ENCODE results near the gene DFFA.

The DFFA gene

DNA sequence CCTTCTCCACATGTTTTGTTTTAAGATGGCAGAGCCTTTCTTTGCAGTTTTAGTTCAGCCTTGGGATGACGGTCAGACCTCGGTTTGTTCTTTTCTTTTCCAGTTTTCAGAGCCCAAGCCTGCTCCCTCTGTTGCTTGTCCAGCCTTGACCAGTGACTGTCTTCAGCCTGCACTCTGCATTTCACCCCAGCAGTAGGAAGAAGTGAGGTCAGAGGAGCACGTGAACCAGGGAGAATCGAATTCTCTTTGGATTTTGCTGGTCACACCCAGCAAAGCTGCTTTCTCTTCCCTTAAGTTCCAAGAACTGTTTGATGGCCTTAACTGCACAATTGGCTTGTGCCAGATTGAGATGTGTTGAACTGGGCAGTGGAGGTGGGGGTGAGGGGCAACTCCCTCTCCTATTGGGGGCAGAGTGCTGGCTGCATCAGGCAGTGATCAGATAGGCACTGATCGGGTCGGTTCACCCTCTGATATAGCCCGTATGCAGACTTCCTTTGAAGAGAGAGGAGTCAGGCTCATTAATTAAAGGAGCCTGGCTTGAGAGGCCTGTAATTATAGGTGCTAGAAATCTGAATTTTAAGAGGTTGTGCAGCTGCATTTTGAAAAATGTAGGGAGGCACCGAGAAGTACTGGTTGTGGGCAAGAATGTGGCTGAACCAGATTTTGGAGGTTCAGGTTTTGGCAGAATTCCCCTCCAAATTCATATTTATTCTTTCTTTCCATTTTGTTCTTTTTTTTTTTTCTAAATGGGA, 44.8 kb upstream of the DFFA start:
- DNase-seq (ENCODE audit: insufficient read length, low spot score) = no peak
- TF ChIP-seq, protein P1, sequence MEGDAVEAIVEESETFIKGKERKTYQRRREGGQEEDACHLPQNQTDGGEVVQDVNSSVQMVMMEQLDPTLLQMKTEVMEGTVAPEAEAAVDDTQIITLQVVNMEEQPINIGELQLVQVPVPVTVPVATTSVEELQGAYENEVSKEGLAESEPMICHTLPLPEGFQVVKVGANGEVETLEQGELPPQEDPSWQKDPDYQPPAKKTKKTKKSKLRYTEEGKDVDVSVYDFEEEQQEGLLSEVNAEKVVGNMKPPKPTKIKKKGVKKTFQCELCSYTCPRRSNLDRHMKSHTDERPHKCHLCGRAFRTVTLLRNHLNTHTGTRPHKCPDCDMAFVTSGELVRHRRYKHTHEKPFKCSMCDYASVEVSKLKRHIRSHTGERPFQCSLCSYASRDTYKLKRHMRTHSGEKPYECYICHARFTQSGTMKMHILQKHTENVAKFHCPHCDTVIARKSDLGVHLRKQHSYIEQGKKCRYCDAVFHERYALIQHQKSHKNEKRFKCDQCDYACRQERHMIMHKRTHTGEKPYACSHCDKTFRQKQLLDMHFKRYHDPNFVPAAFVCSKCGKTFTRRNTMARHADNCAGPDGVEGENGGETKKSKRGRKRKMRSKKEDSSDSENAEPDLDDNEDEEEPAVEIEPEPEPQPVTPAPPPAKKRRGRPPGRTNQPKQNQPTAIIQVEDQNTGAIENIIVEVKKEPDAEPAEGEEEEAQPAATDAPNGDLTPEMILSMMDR (IDR thresholded peaks at IDR 0.05; ENCODE audit: insufficient read depth, missing control alignments) = no peak
- no peak for FAIRE-seq

DNA sequence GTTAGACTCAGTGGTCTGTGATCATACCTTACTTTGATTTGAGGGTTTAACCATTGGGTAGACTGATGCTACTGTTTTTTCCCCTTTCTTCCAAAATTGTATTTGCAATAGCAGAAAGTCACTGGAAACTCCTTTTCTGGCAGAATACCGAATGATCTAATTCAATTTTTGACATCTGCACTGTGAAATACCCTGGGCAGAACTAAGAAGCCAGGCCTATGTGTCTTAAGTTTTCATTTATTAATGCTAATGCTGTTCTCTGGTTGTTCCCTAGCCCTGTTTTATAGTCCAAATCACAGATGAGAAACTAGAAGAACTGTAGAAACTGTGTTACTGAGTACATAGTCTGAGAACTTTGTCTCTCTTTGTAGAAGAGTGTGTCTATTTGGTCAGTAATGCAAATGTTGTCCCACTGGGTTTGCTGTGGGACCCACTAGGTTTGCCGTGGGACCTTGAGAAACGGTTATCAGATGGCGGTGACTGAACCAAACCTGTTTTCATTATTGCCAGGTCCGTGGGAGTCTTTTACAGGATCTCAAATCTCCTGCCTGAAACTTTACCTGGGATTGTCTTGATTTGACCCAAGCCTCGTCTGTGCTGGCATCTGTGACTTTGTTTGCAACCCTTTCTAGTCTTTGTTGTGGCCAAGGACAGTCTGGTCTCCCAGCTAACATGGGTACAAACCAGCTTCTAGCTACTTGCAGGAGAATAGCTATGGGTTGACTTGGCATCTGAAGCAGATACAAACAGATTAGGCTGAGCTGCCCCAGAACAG, 43.8 kb upstream of the DFFA start:
- no peak for FAIRE-seq
- no peak for DNase-seq (ENCODE audit: insufficient read length, low spot score)
- TF ChIP-seq, protein P1 (IDR thresholded peaks at IDR 0.05; ENCODE audit: insufficient read depth, missing control alignments) = no peak

DNA sequence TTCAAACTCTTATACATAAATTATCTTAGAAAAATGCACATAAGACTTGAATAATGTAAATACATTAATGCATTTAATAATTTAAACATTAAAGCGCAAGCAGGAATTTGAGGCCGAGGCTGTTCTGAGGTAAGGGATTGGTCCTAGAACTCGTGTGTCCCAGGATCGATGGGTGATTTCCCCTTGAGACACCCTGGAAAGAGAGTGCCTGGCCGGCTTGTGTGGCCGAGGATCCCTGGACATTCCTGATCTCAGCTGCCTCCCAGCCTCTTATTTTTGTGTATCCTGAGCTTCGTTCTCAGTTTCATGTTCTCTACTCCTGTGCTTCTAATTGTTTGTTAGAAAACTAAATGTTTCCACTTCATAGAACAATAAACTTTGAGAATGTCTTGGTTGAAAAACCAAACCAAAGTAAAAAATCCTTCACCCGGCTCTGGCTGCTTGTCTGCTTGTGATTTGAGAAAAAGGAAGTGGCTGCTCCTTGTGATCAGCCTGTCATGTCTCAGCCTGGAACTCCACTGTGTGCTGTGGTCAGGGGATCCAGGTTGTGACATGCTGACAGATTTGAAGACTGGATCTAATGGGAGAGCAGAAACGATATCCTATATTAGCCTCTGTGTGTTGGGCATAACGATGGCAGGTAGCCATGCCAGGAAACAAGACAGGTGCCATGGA, 43.1 kb upstream of the DFFA start:
- TF ChIP-seq, protein P1 (IDR thresholded peaks at IDR 0.05; ENCODE audit: insufficient read depth, missing control alignments) = no peak
- DNase-seq (ENCODE audit: insufficient read length, low spot score) (no peak), FAIRE-seq (no peak)

DNA sequence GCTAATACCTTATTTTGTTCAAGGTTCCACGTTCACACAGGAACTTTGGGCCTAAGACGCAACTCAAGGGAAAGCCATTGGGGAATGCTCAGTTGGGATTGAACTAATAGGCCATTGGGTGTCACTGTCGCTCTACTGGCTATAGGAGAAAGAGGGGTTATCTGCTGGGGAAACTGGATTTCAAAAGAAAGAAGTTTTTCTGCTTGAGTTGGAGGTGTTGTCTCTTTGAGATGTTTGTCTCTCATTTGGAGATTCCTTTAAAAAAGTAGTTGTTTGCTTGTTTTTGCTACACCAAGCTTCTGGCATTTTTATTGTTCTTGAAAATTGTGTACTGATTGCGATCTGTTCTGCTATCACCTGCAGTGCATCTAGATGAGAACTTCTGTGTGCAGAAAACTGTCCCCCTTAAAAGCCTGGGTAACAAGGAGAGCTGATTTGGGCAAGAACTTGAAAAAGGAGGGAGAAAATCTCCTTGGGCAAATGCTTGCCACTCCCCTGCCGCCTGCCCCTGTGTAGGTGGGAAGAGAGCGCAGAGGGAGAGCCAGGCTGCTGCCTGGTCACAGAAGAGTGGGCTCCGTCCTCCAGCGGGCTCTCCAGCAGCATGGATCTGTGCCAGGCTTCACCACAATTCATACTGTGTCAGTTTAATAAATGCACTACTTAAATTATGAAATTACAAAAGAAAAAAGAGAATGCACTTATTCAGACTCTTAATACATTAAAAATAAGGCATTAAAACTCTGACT, 42.3 kb upstream of the DFFA start:
- DNase-seq (ENCODE audit: insufficient read length, low spot score) (no peak), FAIRE-seq (no peak)
- TF ChIP-seq, protein P1 (IDR thresholded peaks at IDR 0.05; ENCODE audit: insufficient read depth, missing control alignments) = peak; percentile 72

DNA sequence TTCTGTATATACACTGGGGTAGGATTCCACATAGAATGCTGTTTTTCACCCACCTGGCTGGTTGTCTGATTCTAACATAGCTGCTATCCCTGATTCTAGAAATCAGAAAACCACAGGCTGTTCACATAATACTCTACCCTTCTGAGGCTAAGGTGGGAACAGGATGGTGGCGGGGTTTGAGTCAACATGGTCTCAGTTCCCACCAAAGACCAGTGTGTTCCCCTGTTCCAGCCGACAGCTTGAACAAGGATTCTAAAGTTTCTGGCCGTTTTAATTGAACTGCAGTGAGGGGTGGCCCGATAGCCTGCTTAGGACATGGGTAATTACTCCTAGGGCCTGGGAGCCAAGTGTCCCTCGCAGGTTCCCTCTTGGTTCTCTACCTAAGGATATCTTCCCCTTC, 40.9 kb upstream of the DFFA start:
- DNase-seq (ENCODE audit: insufficient read length, low spot score) (no peak), FAIRE-seq (no peak)
- TF ChIP-seq, protein P1 (IDR thresholded peaks at IDR 0.05; ENCODE audit: insufficient read depth, missing control alignments) = no peak

DNA sequence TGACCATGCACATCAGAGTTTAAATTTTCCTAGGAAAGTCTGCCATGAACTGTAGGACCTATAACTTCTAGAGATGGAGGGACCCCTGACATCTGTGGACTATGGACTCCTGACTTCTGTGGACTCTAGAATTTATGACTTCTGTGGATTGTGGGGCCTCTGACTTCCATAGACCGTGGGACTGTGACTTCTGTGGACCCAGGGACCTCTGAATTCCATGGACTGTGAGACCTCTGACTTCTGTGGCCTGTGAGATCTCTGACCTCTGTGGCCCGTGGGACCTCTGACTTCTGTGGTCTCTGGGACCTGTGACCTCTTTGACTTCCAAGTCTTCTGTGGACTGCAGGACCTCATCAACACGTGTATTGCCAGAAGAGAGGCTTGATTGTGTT, 39.2 kb upstream of the DFFA start:
- FAIRE-seq = no peak
- TF ChIP-seq, protein P1 (IDR thresholded peaks at IDR 0.05; ENCODE audit: insufficient read depth, missing control alignments) = no peak
- DNase-seq (ENCODE audit: insufficient read length, low spot score) = no peak

Measured in D721Med (cell line).